GM21423 (cell line): ENCODE results near the gene ANKRD26.
A peak's percentile ranks its signal among the peaks of the same experiment; 100 is the strongest.

Experiments
- ATAC-seq: cut with Tn5 transposase; IDR thresholded peaks from one replicate; pipeline ENCODE4 v1.9.1; 2021; ENCODE audit warnings: mild to moderate bottlenecking, moderate library complexity; ENCODE audit not compliant: unreplicated experiment

Gene ANKRD26

DNA sequence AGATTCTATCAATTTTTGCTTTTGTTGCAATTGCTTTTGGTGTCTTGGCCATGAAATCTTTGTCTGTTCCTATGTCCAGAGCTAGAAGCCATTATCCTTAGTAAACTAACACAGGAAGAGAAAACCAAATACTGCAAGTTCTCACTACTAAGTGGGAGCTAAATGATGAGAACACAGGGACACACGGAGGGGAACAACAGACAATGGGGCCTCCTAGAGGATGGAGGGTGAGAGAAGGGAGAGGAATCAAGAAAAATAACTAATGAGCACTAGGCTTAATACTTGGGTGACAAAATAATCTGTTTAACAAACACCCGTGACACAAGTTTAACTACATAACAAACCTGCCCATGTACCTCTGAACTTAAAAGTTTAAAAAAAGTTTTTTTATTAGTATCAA lies 78.2 kb downstream of the ANKRD26 start:
- ATAC-seq, result no peak

DNA sequence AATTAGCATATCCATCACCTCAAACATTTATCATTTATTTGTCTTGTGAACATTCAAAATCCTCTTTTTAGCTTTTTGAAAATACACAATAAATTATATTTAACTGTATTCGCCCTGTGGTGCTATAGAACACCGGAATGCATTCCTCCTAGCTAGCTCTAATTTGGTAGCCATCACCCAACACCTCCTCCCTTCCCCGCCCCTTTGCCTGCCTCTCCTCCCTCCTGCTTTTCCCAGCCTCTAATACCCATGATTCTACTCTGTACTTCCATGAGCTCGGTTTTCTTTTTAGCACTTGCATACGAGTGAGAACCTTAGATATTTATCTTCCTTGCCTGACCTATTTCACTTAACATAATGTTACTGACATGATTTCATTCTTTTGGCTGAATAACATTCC lies 80.1 kb downstream of the ANKRD26 start:
- no peak for ATAC-seq

GRCh38 chr10:27019827-27020226 lies 80.5 kb downstream of the ANKRD26 start:
- ATAC-seq, result no peak

GRCh38 chr10:26997610-26998009 lies 102.7 kb downstream of the ANKRD26 start:
- ATAC-seq, result no peak

DNA sequence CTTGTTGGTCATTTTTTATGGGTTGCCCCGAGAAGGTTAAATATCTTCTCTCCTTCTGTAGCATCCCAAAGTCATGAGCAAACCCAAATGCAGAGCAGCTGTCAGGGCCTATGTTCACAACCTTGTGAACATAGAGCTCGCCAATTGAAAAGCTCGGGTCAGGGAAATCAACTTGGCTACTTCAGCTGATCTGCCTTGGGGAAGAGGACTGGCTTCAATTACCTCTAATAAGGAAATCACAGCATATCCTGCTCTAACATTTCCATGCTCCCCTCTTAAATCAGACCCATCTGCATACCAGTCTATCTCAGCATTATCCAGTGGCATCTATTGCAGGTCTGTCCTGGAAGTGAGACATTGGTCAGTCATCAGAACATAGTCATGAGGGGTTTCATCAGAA lies 105.6 kb downstream of the ANKRD26 start:
- no peak for ATAC-seq

DNA sequence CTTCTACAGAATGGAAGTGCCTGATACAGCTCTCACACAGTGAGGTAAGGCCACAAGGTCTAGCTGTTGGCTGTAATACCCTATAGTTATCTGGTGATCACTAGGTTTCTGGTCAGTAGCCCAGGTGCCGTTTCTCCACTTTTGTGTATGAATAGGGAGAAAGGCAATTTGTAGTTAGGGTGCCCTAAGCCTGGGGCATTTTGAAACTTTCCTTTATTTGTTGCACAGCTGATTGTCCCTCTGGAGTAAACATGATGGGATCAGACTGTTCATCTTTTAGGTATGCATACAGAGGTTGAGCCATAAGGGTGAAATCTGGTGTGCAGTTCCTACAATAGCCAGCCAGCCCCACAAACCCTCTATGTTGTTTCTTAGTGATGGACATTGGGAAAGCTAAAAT lies 112.4 kb downstream of the ANKRD26 start:
- ATAC-seq, result no peak

DNA sequence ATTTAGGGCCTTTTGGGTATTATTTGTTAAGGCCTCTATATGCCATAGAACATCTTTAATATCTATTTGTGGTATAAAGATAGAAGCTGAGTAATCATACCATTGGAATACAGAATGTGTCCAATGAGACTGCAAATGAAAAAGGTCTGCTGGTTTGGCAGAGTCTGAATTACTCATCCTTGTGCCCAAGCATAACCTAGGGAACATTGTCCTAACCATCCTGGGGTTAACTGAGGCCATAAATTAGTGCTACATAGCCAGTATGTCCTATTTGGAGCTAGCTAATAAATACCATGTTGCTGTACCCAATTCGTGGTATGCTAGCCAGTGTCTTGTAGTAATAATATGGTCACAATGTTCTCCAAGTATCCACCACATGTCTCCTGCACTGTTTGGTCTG lies 117.1 kb downstream of the ANKRD26 start:
- no peak for ATAC-seq

DNA sequence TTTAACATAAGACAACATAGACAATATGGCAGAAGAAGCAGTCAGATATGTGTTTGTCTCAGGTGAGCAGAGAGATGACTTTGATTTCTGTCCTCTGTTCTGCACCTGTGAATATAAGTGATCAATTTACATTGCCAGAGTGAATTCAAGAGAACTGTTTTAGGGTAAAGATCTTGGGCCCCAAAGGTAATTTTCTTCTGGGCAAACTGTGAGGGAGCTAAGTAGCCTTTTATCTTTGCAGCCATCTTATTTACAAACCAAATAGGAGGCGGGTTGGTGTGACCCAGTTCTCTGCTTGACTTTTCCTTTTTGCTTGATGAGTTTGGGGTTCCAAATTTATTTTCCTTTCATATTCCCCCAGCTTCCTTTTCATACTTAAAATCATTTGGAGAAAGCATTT lies 118.2 kb downstream of the ANKRD26 start:
- ATAC-seq, result no peak

DNA sequence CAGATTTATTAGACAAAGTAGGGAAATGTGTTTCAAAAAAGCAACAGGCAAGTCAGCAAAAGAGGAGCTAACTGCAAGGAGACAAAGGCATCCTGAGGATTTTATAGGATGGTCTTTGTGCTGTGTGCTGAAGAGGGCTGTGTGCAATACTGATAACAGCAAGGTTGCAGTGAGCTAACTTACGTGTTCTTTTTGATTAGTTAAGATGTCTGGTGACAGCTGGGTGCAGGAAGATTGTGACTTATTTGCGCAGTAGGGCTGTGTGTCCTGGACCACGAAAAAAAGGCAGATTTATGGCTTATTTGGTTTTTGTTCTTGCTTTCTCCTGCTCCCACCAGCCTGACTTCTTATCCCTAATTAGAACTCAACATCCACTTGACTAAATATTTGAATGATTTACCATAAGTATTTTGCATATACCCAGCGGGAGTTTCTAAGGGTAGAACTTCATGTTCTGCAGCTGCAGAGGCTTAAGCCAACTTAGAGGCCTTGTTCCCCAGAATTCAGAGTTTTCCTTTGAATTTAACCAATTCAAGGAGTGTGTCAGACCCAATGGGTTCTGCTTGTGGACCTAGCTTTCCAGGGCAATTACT lies 119.0 kb downstream of the ANKRD26 start:
- ATAC-seq, result no peak

DNA sequence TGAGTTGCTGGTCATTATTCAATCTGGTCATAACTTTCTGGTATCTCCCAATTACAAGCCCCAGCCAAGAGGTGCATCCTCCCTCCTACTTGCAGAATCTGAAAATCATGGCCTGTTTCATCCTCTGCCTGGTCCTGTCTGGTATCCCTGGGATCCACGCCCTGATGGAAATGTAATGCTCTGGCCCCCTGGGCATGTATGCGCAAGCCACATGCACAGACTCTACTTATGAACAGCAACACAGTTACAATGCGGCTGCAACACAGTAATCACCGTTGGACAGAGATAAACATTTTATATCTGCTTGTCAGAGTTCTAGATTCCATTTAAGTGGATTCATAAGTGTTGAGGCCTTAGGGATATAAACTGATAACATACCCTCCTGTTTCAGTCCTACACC lies 121.8 kb downstream of the ANKRD26 start:
- ATAC-seq, result no peak

- no peak for ATAC-seq
Observed at GRCh38 chr10:26977635-26978034, 122.7 kb downstream of the ANKRD26 start.

- ATAC-seq, result peak; percentile 40
Observed at GRCh38 chr10:26970667-26971066, 129.6 kb downstream of the ANKRD26 start.

- peak; percentile 77 for ATAC-seq
Observed at GRCh38 chr10:26969145-26969926, 131.0 kb downstream of the ANKRD26 start.

- ATAC-seq, result no peak
Observed at GRCh38 chr10:26962835-26963234, 137.5 kb downstream of the ANKRD26 start.

DNA sequence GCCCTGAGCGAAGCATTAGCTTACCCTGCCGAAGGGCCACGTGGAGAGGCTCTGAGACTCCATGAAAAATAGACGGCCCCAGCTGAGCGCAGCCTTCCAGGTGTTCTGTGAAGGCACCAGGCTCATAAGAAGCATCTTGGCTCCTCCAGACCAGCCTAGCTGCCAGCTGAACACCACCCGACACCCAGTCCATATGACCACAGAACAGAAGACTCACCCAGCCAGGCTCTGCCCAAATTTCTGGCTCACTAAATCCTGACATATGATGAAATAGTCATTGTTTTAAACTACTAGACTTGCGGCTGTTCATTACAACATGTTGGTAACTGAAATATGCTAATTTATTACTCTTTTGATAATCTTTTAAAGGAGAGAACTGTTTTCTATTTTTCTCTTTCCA lies 140.0 kb downstream of the ANKRD26 start:
- no peak for ATAC-seq

DNA sequence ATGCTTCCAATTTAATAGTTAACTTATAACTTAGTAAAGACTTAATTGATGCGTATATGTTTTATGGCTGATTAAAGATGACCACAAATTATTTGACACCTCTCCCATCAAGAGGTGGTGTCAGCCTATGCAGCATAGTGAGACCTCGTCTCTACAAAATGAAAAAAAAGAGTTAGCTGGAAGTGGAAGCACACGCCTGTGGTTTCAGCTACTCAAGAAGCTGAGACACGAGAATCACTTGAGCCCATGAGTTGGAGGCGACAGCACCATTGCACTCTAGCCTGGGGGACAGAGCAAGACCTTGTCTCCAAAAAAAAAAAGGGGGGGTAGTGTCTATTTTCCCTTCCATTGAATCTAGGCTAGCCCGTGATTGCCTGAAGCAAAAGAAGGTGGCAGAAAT lies 140.5 kb downstream of the ANKRD26 start:
- ATAC-seq, result no peak
